Smooth muscle cell of the umbilical artery (primary cell): Measurements from ENCODE around the gene MIOX. TPM values are rescaled to one million over a fixed set of nuclear protein-coding genes. Genes with fewer than 3 reads are reported as not detected.

Experiments used
- total RNA-seq: library from RNA; depleted of rRNA; stranded (reverse); fragments of >200 nt; gene quantifications from 2 replicates; pipeline ENCODE4 v1.2.3, GENCODE V29; 2014

The MIOX gene
- not detected in 2 replicates for total RNA-seq

DNA sequence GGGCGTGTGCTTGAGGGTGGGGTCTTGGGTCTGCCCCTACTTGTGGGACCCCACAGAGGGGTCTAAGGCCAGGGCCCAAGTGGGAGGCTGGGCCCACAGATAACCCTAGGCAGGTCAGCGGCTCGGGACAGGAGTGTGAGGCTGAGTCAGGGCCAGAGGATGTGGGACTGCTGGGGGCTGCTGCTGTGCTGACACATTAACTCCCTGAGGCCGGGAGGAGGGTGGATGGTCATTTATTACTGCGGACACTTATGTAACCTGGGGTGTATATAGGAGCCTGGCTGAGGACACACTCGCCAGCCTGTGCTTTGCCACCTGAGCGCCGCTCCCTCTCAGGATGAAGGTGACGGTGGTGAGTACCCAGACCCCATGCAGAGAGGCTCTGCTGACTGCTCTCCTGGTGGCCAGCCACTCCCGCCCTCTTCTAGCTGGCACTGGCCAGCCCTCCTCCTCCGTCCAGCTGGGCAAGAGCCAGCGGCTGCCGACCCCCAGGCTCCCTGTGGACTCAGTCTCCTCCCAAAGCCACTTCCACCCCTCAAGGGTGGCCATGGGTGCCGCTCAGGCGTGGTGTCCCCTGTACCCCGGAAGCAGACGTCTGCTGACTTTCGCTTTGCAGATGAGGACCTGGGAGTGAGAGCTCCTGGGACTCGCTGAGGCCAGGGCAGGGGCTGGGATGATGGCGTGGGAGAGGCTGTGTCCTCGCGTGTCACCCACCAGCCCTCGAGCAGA lies at the start of gene MIOX:
MIOX (plus strand) TSS at position 299 of the 729 bp plus-strand sequence; CDS start at position 338, 39 bp downstream.

DNA sequence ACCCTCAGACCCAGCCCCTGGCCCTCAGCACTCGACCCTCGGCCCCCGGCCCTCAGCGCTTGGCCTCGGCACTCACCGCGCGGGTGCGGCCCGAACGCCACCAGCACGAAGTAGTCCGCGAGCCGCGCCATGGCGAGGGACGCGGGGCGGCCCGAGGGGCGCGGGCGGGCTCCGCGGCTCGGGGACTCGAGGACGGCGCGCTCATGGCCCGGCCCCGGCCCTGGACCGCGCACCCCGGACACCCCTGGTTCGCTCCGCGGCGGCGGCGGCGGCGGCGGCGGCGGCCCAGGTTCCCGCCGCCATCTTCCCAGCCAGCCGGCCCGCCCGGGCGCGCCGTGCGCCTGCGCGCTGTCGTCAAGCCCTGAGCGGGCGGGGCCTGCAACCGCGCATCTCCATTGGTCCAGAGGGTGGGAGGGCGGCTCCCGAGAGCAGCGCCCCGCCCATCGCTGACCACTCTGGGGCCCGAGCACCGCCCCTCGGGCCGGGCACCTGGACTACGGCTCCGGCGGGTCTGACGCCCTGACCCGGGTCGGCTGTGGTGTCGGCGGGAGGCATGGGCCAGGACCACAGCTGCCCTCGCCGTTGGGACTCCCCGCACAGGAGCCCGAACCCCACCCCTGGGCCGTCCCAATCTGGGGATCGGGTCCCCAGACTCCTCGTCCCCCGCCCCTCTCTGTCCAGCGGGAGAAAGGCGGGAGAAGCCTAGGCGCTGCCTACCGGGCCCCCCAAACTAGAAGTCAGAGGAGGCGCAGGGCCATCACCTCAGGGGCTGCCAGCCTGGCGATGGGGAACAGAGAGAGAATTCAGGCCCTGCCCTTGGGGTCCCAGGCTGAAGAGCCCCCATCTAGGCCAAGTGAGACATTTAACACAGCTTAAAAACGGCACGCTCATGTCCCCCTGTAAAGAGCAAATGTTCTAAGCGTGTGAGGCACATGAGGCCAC lies 11.7 kb upstream of the MIOX start, which contains the start of gene SBF1:
SBF1 (minus strand) TSS at position 326 of the 942 bp plus-strand sequence; CDS start at position 131, 195 bp downstream.

GRCh38 chr22:50481440-50482106 lies 5.1 kb upstream of the MIOX start, which contains the start of gene ADM2:
Gene ADM2 (plus strand): TSS chr22:50481543. CDS start chr22:50481848, 305 bp downstream.

DNA sequence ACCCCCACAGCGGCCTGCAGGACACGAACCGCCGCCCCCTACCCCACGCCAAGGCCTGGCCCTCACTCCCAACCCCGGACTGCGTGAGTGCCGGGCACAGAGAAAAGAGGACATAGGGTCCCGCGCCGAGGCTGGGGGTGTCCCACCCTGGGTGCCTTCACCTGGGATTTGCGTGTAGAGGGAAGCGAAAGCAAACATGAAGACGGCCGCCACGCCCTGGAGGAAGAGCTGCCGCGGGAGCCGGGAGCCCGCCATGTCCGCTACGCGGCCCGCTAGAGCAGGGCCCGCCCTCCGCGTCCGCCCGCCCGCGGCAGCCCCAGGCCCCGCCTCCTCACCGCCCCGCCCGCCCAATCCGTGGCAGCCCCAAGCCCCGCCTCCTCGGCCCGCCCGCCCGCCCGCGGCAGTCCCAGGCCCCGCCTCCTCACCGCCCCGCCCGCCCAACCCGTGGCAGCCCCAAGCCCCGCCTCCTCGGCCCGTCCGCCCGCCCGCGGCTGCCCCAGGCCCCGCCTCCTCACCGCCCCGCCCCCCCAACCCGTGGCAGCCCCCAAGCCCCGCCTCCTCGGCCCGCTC lies 20.8 kb downstream of the MIOX start, which contains the start of gene LMF2:
LMF2 (minus strand) TSS at position 282 of the 570 bp plus-strand sequence; CDS start at position 255, 27 bp downstream.

GRCh38 chr22:50507991-50508884 lies 21.6 kb downstream of the MIOX start, which contains the start of gene NCAPH2:
Gene NCAPH2 (plus strand): TSS chr22:50508224. CDS start chr22:50508338, 114 bp downstream.

GRCh38 chr22:50525104-50525857 lies 38.6 kb downstream of the MIOX start, which contains the start of gene SCO2:
Gene SCO2 (minus strand): TSS chr22:50525598. CDS start chr22:50524411, 1,187 bp downstream.

DNA sequence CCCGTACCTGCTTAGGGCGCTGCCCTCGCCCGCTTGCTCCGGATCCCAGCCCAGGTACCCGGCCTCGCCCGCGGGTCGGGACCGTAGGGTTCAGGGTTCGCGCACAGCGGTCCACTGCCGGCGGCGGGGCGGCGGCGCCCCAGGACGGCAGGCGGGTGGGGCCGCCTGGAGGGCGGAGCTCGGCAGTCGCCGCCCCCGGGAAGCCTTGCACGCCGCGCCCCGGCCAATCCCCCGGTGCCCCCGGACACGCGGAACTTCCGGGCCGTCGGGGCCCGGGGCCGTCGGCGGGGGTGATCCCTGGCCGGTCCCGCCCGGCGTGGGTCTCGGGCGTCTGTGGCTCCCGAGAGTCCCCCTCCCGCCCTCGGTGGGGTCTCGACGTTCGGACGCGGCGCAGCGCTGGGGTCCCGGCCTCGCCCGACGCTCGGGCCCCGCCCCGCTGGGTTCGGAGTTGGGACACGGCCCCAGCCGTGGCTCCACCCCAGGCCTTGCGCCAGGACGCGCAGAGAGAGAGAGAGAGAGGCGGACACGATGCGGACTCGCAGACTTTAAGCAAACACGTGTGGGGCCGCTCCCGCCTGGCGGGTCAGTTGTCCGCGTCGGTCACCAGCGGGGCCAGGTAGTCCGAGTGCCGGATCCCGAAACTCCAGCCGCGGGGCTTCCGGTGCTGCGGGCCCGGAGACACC lies 43.4 kb downstream of the MIOX start, which contains the start of gene TYMP:
TYMP (minus strand) TSS at position 116 of the 683 bp plus-strand sequence. CDS start 303 bp downstream, outside the sequence.

Other genes with a start within 250 kb of the MIOX start
- gene TUBGCP6, start 241.8 kb upstream of the MIOX start, total RNA-seq: 29.7 and 36.2 TPM in 2 replicates
- gene HDAC10, start 235.6 kb upstream of the MIOX start, total RNA-seq: 38.6 and 52.5 TPM in 2 replicates
- gene MAPK12, start 225.2 kb upstream of the MIOX start, total RNA-seq: 44.8 and 46.6 TPM in 2 replicates
- 3.6 and 7.2 TPM in 2 replicates for gene MAPK11, start 216.5 kb upstream of the MIOX start, total RNA-seq
- gene PLXNB2, start 179.2 kb upstream of the MIOX start, total RNA-seq: 185 and 257 TPM in 2 replicates
- 1.5 and 2.3 TPM in 2 replicates for gene DENND6B, start 159.8 kb upstream of the MIOX start, total RNA-seq
- 60.3 and 68.0 TPM in 2 replicates for gene PPP6R2, start 143.5 kb upstream of the MIOX start, total RNA-seq
- gene SBF1, start 11.8 kb upstream of the MIOX start, total RNA-seq: 73.9 and 121 TPM in 2 replicates
- gene ADM2, start 5.3 kb upstream of the MIOX start, total RNA-seq: 6.5 and 7.6 TPM in 2 replicates
- 48.1 and 71.6 TPM in 2 replicates for gene LMF2, start 20.8 kb downstream of the MIOX start, total RNA-seq
- 18.4 and 22.1 TPM in 2 replicates for gene NCAPH2, start 21.4 kb downstream of the MIOX start, total RNA-seq
- gene SCO2, start 38.7 kb downstream of the MIOX start, total RNA-seq: 3.0 and 3.9 TPM in 2 replicates
- gene TYMP, start 43.2 kb downstream of the MIOX start, total RNA-seq: 17.9 and 89.7 TPM in 2 replicates
- gene KLHDC7B, start 59.0 kb downstream of the MIOX start, total RNA-seq: 1.1 and 24.1 TPM in 2 replicates
- not detected in 2 replicates for gene SYCE3, start 76.1 kb downstream of the MIOX start, total RNA-seq
- 1.6 and 2.7 TPM in 2 replicates for gene CPT1B, start 91.6 kb downstream of the MIOX start, total RNA-seq
- gene CHKB, start 96.0 kb downstream of the MIOX start, total RNA-seq: 13.2 and 26.1 TPM in 2 replicates
- under 0.01 and 0.18 TPM in 2 replicates for gene MAPK8IP2, start 113.9 kb downstream of the MIOX start, total RNA-seq
- gene ARSA, start 141.3 kb downstream of the MIOX start, total RNA-seq: 34.4 and 41.3 TPM in 2 replicates
- gene SHANK3, start 186.0 kb downstream of the MIOX start, total RNA-seq: 0.59 and 1.0 TPM in 2 replicates